Urothelium cell line (cell line): Measurements from ENCODE around the gene ZNF516.

Source experiments
- DNase-seq: peaks from one replicate; pipeline ENCODE4 v3.0.0; 2011; ENCODE audit warnings: low spot score, mixed read lengths
- FAIRE-seq: peaks from 2 replicates; lab custom pipeline; 2011; peaks lifted over from hg19 to GRCh38; lab: Jason Lieb, UNC

Gene ZNF516

DNA sequence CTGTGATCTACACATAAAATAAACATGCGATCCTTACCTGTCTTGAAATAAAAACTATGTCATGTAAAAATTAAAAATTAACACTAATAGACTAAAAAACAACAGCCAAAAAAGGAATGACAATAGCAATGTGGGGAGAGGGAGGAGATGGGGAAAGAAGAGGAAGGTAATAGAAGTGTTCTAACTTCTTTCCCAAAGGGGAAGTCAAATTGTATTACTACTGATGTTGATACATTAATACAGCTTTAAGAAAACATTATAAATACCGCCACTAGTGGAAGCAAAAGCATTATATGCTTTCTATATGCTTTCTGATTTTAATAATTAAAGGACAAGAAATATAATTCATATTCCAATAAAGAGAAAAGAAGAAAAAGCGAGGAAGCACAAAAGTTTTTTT, 22.2 kb downstream of the ZNF516 start:
- DNase-seq (no peak), FAIRE-seq (no peak)

DNA sequence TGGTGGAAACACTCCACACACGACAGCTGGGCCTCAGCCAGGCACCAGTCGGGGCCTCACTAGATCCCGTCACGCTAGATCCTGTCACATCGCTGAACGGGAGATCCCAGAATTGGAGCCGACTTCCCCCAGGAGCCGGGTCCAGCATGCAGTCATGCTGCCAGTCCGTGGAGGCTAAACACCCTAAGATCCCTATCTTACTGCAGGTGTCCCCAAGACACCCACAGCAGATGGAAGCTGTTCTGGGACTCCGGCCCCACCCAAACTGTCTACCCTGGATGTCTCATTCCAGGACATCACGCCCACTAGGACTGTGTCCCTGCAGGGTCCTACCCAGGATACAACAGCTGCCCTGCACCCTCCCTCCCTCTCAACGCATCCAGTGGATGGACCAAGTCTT, 23.4 kb downstream of the ZNF516 start:
- DNase-seq (no peak), FAIRE-seq (no peak)

DNA sequence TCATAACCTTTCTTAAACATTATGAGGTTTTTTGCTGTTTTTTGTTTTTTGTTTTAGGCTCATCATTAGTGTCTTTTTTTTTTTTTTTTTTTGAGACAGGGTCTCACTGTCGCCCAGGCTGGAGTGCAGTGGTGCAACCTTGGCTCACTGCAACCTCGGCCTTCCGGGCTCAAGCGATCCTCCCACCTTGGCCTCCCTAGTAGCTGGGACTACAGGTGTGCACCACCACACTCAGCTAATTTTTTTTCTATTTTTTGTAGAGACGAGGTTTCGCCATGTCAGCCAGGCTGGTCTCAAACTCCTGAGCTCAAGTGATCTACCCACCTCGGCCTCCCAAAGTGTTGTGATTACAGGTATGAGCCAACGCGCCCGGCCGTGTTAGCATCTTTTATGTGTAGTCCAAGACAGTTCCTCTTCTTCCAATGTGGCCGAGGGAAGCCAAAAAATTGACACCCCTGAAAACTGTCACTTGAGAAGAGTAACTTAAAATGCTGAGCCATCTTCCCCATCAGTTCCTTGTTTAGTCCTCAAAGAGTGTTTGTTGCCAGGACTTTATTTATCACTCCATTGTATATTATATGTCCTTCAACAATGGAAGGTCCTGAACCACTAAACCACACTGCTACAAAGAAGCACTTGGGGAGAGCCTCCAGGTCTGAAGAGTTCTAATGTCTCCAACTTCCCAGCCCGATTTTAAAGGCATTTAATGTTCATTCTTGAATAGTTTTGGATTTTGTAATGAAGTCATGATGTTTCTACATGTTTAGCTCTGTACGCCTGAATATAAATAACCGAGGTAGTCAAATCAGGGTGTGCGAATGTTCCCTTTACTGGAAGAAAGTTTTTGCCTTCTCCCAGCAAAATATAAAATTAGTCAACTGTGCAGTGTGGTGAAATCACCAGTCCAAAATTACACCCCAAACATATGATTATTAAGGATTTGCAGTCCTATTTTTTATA, 26.4 kb downstream of the ZNF516 start:
- DNase-seq (no peak), FAIRE-seq (no peak)

DNA sequence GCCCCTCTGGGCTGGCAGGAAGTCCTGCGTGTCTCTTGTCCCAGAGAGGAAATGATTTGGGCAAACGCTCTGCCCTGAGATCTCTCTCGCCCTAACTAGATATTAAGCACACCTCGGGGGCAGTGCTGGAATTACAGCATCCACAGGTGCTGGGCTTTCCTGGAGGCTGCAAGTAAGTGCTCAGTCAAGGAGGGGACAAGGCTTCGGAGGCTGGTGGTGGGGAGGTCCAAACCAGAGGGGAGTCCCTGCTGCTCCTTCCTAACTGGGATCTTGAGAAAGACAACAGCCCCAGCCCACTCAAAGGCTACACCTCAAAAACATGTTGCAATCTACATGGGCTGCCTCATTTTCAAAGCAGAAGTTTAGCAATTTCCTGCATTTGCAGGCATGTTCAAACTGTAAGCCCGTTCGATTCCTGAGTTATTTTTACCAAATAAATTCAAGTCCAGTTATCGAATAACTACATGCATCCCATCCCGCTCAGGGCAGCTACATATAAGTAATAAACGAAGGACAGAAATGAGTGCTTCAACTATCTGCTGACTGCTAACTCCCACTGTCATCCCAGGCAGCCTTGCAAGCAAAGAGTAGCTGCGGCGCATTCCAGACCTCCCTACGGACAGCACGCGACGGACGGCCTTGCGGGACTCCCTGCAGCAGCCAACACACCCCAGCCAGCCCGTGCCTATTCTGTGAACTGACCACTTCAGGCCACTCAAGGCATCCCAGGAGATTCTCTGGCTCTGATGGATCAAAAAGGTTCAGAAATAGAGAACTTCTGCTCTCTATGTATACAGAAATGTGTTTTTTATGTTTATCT, 27.5 kb downstream of the ZNF516 start:
- FAIRE-seq, result no peak

DNA sequence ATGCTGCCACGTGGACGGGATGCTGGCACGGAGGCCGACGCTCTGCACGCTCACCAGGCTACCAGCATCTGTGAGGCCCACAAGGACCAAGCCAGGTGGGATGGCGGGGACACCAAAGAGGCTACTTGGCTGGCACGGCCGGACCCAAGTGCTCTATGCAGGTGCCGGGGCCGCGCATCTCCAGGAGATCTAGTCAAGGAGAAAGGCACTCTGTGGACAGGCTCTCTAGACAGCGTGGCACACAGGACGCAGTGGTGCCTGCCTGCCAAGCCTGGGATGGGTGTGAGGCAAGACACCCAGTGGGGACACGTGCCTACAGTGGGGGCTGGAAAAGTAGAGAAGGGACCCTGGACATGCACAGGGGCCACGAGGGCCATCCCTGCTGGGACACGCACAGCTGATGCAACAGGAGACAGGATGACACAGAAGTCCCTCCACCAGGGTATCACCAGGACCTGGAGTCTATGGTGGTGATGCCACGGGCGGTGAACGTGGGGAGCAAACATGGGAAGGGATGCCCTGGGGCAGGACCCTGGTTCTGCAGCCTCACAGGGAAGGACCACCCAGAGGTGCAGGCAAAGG, 28.5 kb downstream of the ZNF516 start:
- DNase-seq, result no peak
- FAIRE-seq, result no peak

More for the DNA sequence above, 27.5 kb downstream of the ZNF516 start:
- no peak for DNase-seq

DNA sequence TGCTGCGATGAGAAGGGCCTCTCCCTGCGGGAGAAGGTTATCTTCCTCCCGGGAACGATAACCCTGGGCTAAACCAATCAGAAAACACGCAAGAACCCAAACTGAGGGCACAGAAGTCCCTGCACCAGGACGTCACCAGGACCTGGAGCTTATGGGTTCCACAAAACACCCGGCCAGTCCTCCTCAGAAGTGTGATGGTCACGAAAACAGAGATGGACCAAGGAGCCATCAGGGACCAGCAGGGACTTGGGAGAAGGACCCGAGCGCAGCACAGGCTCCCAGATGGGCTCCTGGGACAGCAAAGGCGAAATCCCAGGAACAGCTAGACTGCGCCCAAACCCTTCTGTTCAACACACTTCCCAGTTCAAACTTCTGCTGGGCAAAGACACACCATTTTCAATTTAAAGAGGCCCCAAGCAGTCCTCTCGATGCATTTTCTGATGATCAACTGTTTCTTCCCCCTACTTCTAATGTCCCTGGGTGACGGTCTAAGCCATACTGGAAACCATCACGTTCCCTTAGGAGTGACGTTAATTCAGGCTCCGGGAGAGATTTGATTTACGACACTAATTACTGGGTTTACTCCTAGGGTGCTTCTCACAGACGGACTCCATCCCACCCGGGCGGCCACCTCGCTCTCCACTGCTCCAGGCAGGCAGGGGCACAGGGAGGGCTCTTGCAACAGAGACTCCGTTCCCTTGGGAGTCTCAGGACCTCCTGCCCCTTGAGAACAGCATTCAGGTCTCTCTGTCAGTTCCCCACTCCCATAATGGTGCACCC, 29.2 kb downstream of the ZNF516 start:
- FAIRE-seq (no peak), DNase-seq (no peak)

DNA sequence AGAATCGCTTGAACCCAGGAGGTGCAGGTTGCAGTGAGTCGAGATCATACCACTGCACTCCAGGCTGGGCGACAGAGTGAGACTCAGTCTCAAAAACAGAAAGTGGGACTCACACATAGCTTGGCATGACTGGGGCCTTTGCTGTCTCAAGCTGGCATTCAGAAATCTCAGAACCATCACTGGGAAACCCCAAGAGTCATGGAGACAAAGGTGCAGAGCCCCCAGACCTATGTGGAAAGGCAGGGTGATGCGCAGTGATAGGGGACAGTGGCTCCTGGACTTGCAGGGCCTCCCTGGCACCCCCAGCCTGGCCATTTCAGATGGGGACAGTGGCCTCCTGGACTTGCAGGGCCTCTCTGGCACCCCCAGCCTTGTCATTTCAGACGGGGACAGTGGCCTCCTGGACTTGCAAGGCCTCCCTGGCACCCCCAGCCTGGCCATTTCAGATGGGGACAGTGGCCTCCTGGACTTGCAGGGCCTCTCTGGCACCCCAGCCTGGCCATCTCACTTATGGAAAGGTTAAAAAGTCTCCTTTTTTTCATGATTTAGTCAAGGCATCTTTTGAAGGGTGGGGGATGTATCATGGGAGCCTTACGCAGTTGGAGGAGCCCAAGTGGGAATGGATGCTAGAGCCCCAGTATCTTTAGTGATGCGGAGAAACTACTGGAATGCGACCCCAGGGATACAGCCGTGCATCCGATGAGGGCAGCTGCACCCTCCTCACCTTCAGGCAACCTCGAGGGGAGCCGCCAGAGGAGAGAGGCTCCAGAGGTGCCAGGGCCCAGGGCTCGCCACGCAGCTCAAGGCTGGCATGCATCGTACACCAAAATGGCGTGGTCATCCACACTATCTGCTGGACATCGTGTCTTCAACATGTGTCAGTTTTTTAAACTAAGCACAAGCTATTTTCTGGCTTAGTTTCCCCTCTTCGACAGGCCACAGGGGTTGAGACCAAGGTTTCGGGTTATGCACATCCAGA, 30.5 kb downstream of the ZNF516 start:
- DNase-seq (no peak), FAIRE-seq (no peak)

DNA sequence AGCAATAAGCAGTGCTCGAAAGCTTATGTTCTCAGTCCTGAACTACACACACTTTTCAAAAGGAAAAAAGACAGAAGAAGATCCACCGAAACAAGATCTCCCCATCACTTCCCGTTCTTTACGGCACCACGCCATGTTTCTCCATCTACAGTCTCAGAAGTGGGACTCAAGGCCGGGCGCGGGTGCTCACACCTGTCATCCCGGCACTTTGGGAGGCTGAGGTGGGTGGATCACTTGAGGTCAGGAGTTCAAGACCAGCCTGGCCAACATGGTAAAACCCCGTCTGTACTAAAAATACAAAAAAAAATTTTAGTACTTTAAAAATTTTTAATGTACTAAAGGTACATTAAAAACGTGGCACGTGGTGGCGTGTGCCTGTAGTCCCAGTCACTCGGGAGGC, 31.2 kb downstream of the ZNF516 start:
- no peak for FAIRE-seq
- no peak for DNase-seq

DNA sequence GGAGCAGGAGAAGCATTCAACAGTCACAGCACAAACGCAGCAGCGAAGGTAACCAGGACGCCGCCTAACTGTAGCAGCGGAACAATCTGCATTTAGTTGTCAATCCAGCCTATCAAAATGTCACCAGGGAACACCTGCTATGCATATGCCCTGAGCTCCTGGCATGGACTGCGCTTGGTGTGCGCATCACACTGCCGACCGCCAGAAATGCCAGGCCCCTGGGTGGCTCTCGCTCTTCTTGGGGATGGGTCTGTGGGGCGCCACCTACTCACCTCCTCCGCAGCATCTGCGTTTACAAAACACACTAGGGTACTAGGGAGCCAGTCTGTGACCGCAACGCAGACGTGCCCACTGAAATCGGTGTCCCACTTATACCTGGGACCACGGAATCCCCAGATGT, 31.7 kb downstream of the ZNF516 start:
- FAIRE-seq (no peak), DNase-seq (no peak)

DNA sequence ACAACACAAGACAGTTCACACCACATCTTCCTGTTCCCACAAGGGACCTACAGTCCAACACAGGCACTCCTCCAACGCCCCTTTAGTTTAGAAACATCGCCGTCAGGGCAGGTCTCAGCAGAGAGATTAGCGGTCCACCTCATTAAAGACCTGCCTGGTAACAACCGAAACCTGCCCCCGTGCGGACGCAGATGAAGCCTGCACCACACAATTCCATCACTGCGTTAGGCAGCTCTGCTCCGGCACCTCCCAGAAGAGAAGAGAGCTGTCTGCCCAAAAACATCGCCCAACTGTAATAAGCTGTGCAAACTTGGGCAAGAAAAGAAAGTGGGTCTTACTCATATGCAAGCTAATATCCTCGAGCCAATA, 32.7 kb downstream of the ZNF516 start:
- DNase-seq (no peak), FAIRE-seq (no peak)

DNA sequence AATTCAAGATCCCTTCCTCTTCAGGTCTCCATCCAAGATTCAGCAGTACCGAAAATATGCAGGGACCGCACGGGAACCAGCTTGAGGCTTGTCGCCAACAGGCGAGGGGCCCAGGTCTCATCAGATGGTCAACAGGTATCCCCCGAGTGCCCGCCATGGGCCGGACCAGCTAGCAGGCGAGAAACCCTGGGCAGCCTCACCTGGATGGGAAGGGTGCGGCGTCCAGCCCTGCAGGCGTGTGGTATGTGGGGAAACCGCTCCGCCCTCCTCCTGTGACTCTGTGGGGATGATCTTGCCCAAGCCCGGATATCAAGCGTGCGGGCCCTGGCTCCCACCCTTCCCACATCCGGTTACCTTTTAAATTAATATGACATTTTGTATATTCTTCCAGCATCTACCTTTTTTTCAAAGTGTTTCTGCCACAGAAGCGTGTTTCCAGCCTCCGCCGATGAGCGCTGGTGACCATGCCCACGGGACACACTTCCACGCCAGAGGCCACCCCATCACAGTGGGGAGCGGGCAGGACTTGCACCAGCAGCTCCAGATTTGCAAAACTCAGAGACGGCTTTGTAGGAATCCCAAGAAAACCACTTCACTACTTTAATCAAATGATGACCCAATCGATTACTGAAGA, 33.2 kb downstream of the ZNF516 start:
- no peak for FAIRE-seq
- DNase-seq, result no peak

DNA sequence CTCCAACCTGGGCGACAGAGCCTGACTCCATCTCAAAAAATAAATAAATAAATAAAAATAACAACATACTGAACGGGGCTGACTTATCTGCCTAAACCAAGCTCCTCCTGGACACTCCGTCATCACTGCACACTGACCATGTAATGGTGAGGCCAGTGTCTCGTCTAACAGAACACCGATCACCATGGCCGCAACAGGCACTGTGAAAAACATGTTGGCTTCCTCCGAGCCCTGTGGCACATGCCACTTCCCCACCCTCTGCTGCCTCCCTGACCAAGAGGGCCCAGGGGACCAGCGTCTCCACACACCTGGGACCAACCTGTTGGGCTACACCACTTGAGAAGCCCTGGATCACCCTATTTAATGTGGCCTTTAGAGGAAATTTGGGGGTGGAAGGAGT, 33.9 kb downstream of the ZNF516 start:
- DNase-seq, result no peak

DNA sequence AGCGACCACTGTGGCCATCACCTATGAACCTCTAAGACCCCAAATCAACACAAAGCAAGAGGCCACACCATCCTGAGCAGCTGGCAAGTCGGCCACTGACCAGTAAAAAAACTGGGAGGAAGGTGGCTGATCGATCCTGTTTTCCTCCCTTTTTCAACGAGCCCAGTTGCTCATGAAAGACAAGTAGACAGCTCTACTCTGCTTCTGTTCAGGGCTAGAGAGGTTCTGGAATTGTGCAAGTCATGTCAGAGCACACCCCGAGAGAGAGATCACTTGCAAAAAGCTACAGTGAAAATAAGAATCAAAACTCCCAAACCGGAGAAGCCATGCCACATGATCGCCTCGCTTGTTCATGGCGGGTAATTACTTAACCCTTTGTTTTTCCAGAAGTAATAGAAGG, 34.6 kb downstream of the ZNF516 start:
- no peak for DNase-seq
- FAIRE-seq, result no peak

More for the DNA sequence above, 33.9 kb downstream of the ZNF516 start:
- no peak for FAIRE-seq

DNA sequence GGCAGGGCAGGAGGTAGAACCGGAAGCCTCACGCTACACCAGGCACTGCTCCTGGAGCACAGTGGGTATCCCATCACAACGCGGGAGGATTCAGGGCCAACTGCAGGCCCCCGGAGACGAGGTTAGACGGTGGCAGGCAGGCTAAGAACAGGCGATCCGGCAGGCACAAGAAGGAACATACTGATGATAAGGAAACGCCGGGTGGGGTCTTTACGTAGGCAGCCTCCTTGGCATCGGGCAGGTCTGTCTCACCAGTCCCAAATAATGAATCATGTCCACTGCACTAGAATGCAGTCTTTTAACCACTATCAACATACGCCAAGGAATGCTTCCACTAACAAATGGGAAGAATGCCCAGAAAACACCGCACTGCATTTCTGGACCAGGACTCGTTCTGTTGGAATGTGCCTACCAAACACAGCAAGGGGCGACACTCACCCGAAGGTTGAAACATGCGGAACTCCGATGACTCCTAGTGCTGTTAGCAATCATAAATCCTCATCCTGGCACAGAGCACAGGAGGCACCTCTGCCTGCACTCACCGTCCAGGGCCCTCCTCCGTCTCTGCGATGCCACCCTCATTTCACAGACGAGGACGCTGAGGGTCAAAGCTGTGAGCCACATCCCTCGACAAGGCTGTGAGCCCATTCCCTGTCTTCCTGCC, 35.2 kb downstream of the ZNF516 start:
- peak; percentile 92 for DNase-seq
- peak; percentile 88 for FAIRE-seq

DNA sequence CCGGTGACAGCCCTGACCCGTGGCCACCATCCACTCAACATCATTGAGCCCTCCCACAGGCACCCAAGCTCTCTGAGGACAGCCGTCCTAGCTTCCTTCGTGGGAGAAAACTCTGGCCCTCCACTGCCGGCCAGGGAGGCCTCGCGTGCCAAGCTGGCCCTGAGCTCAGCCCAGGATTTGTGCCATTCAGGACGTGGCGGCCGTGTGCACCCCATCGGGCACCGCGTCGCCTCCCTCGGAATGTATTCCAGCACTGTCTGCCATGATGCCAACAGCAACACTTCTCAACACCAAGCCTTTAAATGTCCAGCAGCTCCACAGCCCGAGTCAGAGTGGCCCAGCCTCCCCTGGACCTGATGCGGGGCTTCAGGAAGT, 35.7 kb downstream of the ZNF516 start:
- DNase-seq, result no peak
- no peak for FAIRE-seq

DNA sequence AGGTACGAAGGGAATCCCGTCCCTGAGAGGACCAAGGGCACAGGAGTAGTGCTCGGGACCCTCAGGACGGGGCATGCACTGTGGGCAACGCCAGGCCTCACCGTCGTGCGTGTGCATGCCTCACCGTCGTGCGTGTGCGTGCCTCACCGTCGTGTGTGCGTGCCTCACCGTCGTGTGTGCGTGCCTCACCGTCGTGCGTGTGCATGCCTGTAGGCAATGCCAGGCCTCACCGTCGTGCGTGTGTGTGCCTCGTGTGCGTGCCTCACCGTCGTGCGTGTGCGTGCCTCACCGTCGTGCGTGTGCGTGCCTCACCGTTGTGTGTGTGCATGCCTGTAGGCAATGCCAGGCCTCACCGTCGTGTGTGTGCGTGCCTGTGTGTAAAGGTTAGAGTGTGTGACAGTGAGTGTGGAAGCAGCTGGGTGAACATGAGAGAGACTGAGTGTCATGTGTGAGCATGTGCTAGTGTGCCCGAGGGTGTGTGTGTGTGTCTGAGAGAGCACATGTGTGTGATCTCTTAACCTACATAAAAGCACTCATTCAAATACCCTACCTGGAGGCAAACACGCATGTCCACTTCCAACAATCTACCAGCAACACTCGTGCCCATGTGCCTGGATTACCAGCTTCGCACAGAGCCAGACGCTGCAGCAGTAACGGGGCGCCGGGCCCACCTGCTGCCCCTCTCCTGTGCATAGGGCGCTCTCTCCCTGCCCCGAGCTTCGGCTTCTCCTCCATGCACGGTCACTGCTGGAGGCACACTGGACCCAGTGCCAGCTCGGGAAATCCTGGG, 36.3 kb downstream of the ZNF516 start:
- DNase-seq, result no peak
- FAIRE-seq, result peak; percentile 97

DNA sequence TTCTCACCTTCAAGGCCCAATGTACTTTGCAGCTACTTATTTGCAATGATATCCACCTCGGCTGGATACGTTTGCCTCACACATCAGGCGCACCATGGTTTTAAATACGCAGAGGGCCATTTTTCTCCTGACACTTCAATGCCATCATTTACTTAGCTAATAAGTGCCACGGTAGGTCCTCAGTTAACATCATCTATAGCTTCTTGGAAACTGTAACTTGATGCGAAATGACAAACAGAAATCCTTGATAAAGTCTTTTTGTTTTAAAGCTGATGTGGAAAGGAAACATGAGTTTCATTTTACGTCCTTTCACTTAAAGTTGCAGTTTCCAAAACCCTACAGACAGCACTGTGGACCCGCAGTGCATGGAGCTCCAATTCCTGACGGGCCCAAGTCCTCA, 37.1 kb downstream of the ZNF516 start:
- no peak for DNase-seq
- no peak for FAIRE-seq

DNA sequence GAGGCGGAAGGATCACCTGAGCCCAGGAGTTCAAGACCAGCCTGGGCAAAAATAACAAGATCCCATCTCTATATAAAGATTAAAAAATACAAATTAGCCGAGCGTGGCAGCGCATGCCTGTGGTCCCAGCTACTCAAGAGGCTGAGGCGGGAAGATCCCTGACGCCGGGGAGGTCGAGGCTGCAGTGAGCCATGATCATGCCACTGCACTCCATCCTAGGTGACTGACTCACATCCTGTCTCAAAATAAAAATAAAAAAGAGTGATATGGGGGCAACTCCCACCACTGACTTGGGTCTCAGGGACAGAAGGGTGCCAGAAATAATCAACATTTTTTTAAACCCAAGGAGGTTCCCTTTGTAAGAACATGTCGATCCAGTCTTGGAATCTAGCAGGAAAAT, 37.6 kb downstream of the ZNF516 start:
- FAIRE-seq (no peak), DNase-seq (no peak)
